Hindlimb muscle (tissue), 1 donor: ENCODE results near the gene LONP1. TPM values are rescaled to one million over a fixed set of nuclear protein-coding genes. Genes with fewer than 3 reads are reported as not detected.

Experiments
- DNase-seq: peaks from one replicate; pipeline ENCODE4 v3.0.0-alpha.2; 2013
- polyA plus RNA-seq: library from polyadenylated mRNA; unstranded; fragments of 120-200 nt; gene quantifications from one replicate; pipeline ENCODE4 v1.2.1, GENCODE V29; 2013; ENCODE audit not compliant: insufficient read length

The LONP1 gene
- polyA plus RNA-seq, 1 donor: 67.0 TPM

GRCh38 chr19:5646703-5647102, 73.2 kb downstream of the LONP1 start:
- no peak for DNase-seq

GRCh38 chr19:5645409-5645808, 74.5 kb downstream of the LONP1 start:
- no peak for DNase-seq

GRCh38 chr19:5644037-5644436, 75.9 kb downstream of the LONP1 start:
- no peak for DNase-seq

GRCh38 chr19:5643060-5643459, 76.9 kb downstream of the LONP1 start:
- no peak for DNase-seq

- DNase-seq: no peak
Measured at GRCh38 chr19:5642204-5642603, 77.7 kb downstream of the LONP1 start.

Other genes with a start within 250 kb of the LONP1 start
- gene TINCR, start 152.2 kb downstream of the LONP1 start, polyA plus RNA-seq: 0.86 TPM
- gene SAFB2, start 97.4 kb downstream of the LONP1 start, polyA plus RNA-seq: 51.7 TPM
- 97.1 TPM for gene SAFB, start 97.1 kb downstream of the LONP1 start, polyA plus RNA-seq
- 101 TPM for gene MICOS13, start 39.6 kb downstream of the LONP1 start, polyA plus RNA-seq
- gene HSD11B1L, start 39.1 kb downstream of the LONP1 start, polyA plus RNA-seq: 6.3 TPM
- 1,417 TPM for gene RPL36, start 29.9 kb downstream of the LONP1 start, polyA plus RNA-seq
- gene CATSPERD, start 491 bp upstream of the LONP1 start, polyA plus RNA-seq: not detected
- gene PRR22, start 64.6 kb upstream of the LONP1 start, polyA plus RNA-seq: 2.3 TPM
- 23.2 TPM for gene DUS3L, start 71.0 kb upstream of the LONP1 start, polyA plus RNA-seq
- 0.53 TPM for gene NRTN, start 84.9 kb upstream of the LONP1 start, polyA plus RNA-seq
- gene FUT6, start 119.6 kb upstream of the LONP1 start, polyA plus RNA-seq: not detected
- gene FUT3, start 131.3 kb upstream of the LONP1 start, polyA plus RNA-seq: 0.19 TPM
- gene FUT5, start 150.4 kb upstream of the LONP1 start, polyA plus RNA-seq: not detected
- gene NDUFA11, start 183.6 kb upstream of the LONP1 start, polyA plus RNA-seq: 215 TPM
- 5.1 TPM for gene VMAC, start 184.7 kb upstream of the LONP1 start, polyA plus RNA-seq
- 8.0 TPM for gene CAPS, start 194.1 kb upstream of the LONP1 start, polyA plus RNA-seq